ENCODE measurements around the gene RFXANK. TPM values are rescaled to one million over a fixed set of nuclear protein-coding genes. Genes with fewer than 3 reads are reported as not detected.

RFXANK gene
- total RNA-seq, 2 experiments from 2014 or later = 105 to 114 TPM

DNA sequence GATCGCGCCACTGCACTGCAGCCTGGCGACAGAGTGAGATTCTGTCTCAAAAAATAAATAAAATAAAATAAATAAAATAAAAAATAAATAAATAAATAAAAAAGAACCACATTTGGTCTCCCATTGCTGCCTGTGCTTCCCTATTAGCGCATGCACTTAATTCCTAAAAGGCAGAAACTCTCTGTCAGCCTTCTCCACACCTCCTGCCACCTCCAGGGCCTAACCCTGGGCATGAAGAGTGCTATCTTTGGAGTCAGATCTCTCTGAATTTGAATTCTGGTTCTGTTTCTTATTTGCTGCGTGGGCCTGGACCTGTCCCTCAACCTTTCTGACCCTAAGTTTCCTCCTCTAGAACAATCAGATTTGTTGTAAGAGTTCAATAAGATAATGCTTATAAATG is 31.0 kb downstream of the RFXANK start:
- H3K4me1 ChIP-seq (ENCODE audit: insufficient read depth, low read length, poor library complexity, severe bottlenecking) = no peaks in the 10 kb centered on the region
- no peaks in the 10 kb centered on the region for H3K9me2 ChIP-seq (ENCODE audit: insufficient read depth, low read length)
- no peaks in the 10 kb centered on the region for H3K79me2 ChIP-seq (ENCODE audit: insufficient read depth, low read depth, low read length)
- POLR2A ChIA-PET = no interaction called here
- CTCF ChIA-PET (ENCODE audit: unreplicated experiment) = no interaction called here
- no TSS peak for BruUV-seq (replicated peaks)
- no peaks in the 10 kb centered on the region for H3K9me3 ChIP-seq (ENCODE audit: low read length)
- H2AFZ ChIP-seq (ENCODE audit: low read length) = no peak overlapping the region
- H3K27ac ChIP-seq (ENCODE audit: low read depth, low read length, poor library complexity, severe bottlenecking) = no peak overlapping the region
- DNase-seq (ENCODE audit: low spot score) = no peak
- H3K4me2 ChIP-seq (ENCODE audit: low read length) = no peak overlapping the region
- no peaks in the 10 kb centered on the region for H4K20me1 ChIP-seq (ENCODE audit: insufficient read depth, low read length)
- H3K36me3 ChIP-seq (ENCODE audit: insufficient read depth, low read length) = no peaks in the 10 kb centered on the region
- TF ChIP-seq EZH2phosphoT487 (IDR thresholded peaks at IDR 0.05; ENCODE audit: borderline replicate concordance, low read depth, low read length) (no peak), CTCF (conservative IDR thresholded peaks at IDR 0.05; ENCODE audit: low read length) (no peak)
- intact Hi-C loops (cut with micrococcal nuclease; ENCODE audit: unreplicated experiment) = no loop called here
- H3K4me3 ChIP-seq (ENCODE audit: low read depth, low read length, poor library complexity, severe bottlenecking) = no peak overlapping the region

GRCh38 chr19:19223636-19224035 is 31.6 kb downstream of the RFXANK start:
- ChIA-PET CTCF (ENCODE audit: unreplicated experiment) (no interaction called here), POLR2A (no interaction called here)
- no peaks in the 10 kb centered on the region for H3K9me2 ChIP-seq (ENCODE audit: insufficient read depth, low read length)
- no peaks in the 10 kb centered on the region for H3K79me2 ChIP-seq (ENCODE audit: insufficient read depth, low read depth, low read length)
- no peaks in the 10 kb centered on the region for H3K36me3 ChIP-seq (ENCODE audit: insufficient read depth, low read length)
- no peak overlapping the region for H3K4me2 ChIP-seq (ENCODE audit: low read length)
- BruUV-seq (replicated peaks) = no TSS peak
- H3K9me3 ChIP-seq (ENCODE audit: low read length) = no peaks in the 10 kb centered on the region
- no peak for DNase-seq (ENCODE audit: low spot score)
- H2AFZ ChIP-seq (ENCODE audit: low read length) = no peak overlapping the region
- H4K20me1 ChIP-seq (ENCODE audit: insufficient read depth, low read length) = no peaks in the 10 kb centered on the region
- no peak overlapping the region for H3K4me3 ChIP-seq (ENCODE audit: low read depth, low read length, poor library complexity, severe bottlenecking)
- TF ChIP-seq EZH2phosphoT487 (IDR thresholded peaks at IDR 0.05; ENCODE audit: borderline replicate concordance, low read depth, low read length) (no peak), CTCF (conservative IDR thresholded peaks at IDR 0.05; ENCODE audit: low read length) (no peak)
- H3K4me1 ChIP-seq (ENCODE audit: insufficient read depth, low read length, poor library complexity, severe bottlenecking) = no peaks in the 10 kb centered on the region
- H3K27ac ChIP-seq (ENCODE audit: low read depth, low read length, poor library complexity, severe bottlenecking) = no peak overlapping the region
- intact Hi-C loops (cut with micrococcal nuclease; ENCODE audit: unreplicated experiment) = no loop called here

DNA sequence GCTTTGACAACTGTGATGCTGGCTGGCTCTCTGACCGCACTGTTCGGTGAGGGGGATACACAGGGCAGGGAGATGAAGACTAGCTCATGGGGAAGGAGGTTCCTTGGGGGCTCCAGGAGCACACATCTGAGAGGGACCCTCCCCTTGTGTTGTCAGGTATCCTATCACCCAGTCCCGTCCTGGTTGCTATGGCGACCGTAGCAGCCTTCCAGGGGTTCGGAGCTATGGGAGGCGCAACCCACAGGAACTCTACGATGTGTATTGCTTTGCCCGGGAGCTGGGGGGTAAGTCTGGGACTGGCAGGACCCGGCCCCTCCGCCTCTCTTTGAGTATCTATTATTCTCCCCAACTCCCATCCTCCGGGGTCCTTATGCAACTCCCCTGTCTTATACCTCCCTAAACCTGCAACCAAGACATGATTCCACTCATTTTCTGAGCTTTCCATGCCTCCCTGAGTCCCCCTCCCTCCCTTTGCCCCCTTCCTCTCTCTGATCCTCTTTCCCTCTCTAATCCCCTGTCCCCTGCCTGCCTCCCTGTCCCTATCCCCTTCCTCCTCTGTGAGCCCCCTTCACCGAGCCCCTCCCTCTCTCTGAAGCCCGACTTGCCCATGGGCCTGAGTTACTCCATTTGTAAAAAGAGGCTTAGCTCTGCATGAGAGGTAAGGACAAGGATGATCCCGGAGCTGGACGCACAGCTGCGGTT is 32.2 kb downstream of the RFXANK start:
- intact Hi-C loops (cut with micrococcal nuclease; ENCODE audit: unreplicated experiment) = no loop called here
- Histone ChIP-seq H4K20me1 (ENCODE audit: insufficient read depth, low read length) (no peaks in the 10 kb centered on the region), H3K4me3 (ENCODE audit: low read depth, low read length, poor library complexity, severe bottlenecking) (no peak overlapping the region), H3K4me2 (ENCODE audit: low read length) (no peak overlapping the region), H3K9me2 (ENCODE audit: insufficient read depth, low read length) (no peaks in the 10 kb centered on the region), H3K4me1 (ENCODE audit: insufficient read depth, low read length, poor library complexity, severe bottlenecking) (no peaks in the 10 kb centered on the region), H2AFZ (ENCODE audit: low read length) (no peak overlapping the region), H3K27ac (ENCODE audit: low read depth, low read length, poor library complexity, severe bottlenecking) (no peak overlapping the region), H3K36me3 (ENCODE audit: insufficient read depth, low read length) (no peaks in the 10 kb centered on the region), H3K79me2 (ENCODE audit: insufficient read depth, low read depth, low read length) (no peaks in the 10 kb centered on the region), H3K9me3 (ENCODE audit: low read length) (no peaks in the 10 kb centered on the region)
- ChIA-PET POLR2A (no interaction called here), CTCF (ENCODE audit: unreplicated experiment) (no interaction called here)
- DNase-seq (ENCODE audit: low spot score) = no peak
- no TSS peak for BruUV-seq (replicated peaks)
- TF ChIP-seq EZH2phosphoT487 (IDR thresholded peaks at IDR 0.05; ENCODE audit: borderline replicate concordance, low read depth, low read length) = no peak
- TF ChIP-seq CTCF (conservative IDR thresholded peaks at IDR 0.05; ENCODE audit: low read length) = no peak
